NCI-H1105 treated with DMSO at 0.1 percent for 48 hours (cell line): Measurements from ENCODE around the gene FARP1.
A peak's percentile ranks its signal among the peaks of the same experiment; 100 is the strongest.
"Not testable (repeated sequence)": the region's sequence is repeated elsewhere in the genome, so short reads cannot be mapped to it uniquely, and the experiment has no call there.

Source experiments
- DNase-seq: peaks from one replicate; lab custom pipeline; 2025; lab: John Stamatoyannopoulos, UW

Gene FARP1

GRCh38 chr13:98363326-98363725 is 220.4 kb downstream of the FARP1 start:
- DNase-seq: no peak

GRCh38 chr13:98364179-98364578 is 221.3 kb downstream of the FARP1 start:
- no peak for DNase-seq

GRCh38 chr13:98364647-98365046 is 221.8 kb downstream of the FARP1 start:
- DNase-seq: no peak

GRCh38 chr13:98365302-98365701 is 222.4 kb downstream of the FARP1 start:
- no peak for DNase-seq

GRCh38 chr13:98366010-98366409 is 223.1 kb downstream of the FARP1 start:
- DNase-seq: no peak

- DNase-seq: no peak
Measured at GRCh38 chr13:98366443-98366842, 223.5 kb downstream of the FARP1 start.

GRCh38 chr13:98366959-98367358 is 224.1 kb downstream of the FARP1 start:
- no peak for DNase-seq

- DNase-seq: no peak
Measured at GRCh38 chr13:98368019-98368418, 225.1 kb downstream of the FARP1 start.

- DNase-seq: not testable (repeated sequence)
Measured at GRCh38 chr13:98369520-98369919, 226.6 kb downstream of the FARP1 start.

- DNase-seq: no peak
Measured at GRCh38 chr13:98370261-98370660, 227.4 kb downstream of the FARP1 start.

GRCh38 chr13:98370806-98371515 is 228.1 kb downstream of the FARP1 start:
- DNase-seq: no peak

- no peak for DNase-seq
Measured at GRCh38 chr13:98371516-98372023, 228.7 kb downstream of the FARP1 start.

GRCh38 chr13:98372876-98373275 is 230.0 kb downstream of the FARP1 start:
- no peak for DNase-seq

- no peak for DNase-seq
Measured at GRCh38 chr13:98374750-98375149, 231.9 kb downstream of the FARP1 start.

GRCh38 chr13:98377635-98378378 is 234.9 kb downstream of the FARP1 start:
- no peak for DNase-seq

- DNase-seq: no peak
Measured at GRCh38 chr13:98384739-98385138, 241.8 kb downstream of the FARP1 start.

- no peak for DNase-seq
Measured at GRCh38 chr13:98385606-98386005, 242.7 kb downstream of the FARP1 start.

GRCh38 chr13:98386637-98387036 is 243.7 kb downstream of the FARP1 start:
- DNase-seq: peak; percentile 79

- DNase-seq: no peak
Measured at GRCh38 chr13:98389319-98389718, 246.4 kb downstream of the FARP1 start.

- DNase-seq: peak; percentile 4
Measured at GRCh38 chr13:98390086-98390715, 247.3 kb downstream of the FARP1 start.

- DNase-seq: no peak
Measured at GRCh38 chr13:98393873-98394272, 251.0 kb downstream of the FARP1 start.

- no peak for DNase-seq
Measured at GRCh38 chr13:98394820-98395510, 252.1 kb downstream of the FARP1 start.
